ENCODE results near the gene PLXNB2. TPM values are rescaled to one million over a fixed set of nuclear protein-coding genes. Genes with fewer than 3 reads are reported as not detected.

Gene PLXNB2
- polyA plus RNA-seq, 3 donors, result 38.2 to 368 (median 70.5) TPM

GRCh38 chr22:50232481-50233151, 74.8 kb downstream of the PLXNB2 start:
- Histone ChIP-seq H4K20me1 (ENCODE audit: insufficient read depth, low read length) (peaks cover 26% of the 10 kb centered on the region), H3K27ac (ENCODE audit: low read depth in 1 of 2, low read length in 2 of 2) (no peak overlapping the region), H3K4me1 (ENCODE audit: control insufficient read depth in 1 of 2, insufficient read depth in 2 of 2, low read length in 2 of 2) (no peaks in the 10 kb centered on the region), H3K9ac (ENCODE audit: insufficient read depth, low read length, poor library complexity, severe bottlenecking) (no peak overlapping the region), H3K9me3 (replicated peaks in 1 of 2; ENCODE audit: control insufficient read depth in 1 of 2, insufficient read depth in 1 of 2, low read length in 2 of 2) (no peaks in the 10 kb centered on the region), H3K36me3 (replicated peaks in 1 of 2; ENCODE audit: control insufficient read depth in 1 of 2, insufficient read depth in 2 of 2, low read length in 2 of 2) (peaks cover 45 to 58% of the 10 kb centered on the region in 2 donors), H3K27me3 (ENCODE audit: control insufficient read depth in 2 of 2, insufficient read depth in 2 of 2, low read length in 2 of 2) (no peaks in the 10 kb centered on the region), H2AFZ (ENCODE audit: insufficient read depth, low read depth, low read length, poor library complexity, severe bottlenecking) (no peak overlapping the region), H3K4me3 (replicated peaks in 1 of 3; ENCODE audit: low read depth in 2 of 3, low read length in 3 of 3) (no peak overlapping the region), H3K79me2 (ENCODE audit: insufficient read depth, low read length) (peaks cover 25% of the 10 kb centered on the region), H3K4me2 (replicated peaks; ENCODE audit: extremely low read depth, low read length, poor library complexity, severe bottlenecking) (no peak overlapping the region)
- WGBS (ENCODE audit: insufficient coverage), result 98% methylated on average over 17 of the region's 20 CpGs
- intact Hi-C loops (cut with micrococcal nuclease), result no loop called here
- H3K27me3 Mint-ChIP-seq (ENCODE audit: low read depth in 3 of 3), result peaks cover 0 to 2% (median 0%) of the 10 kb centered on the region in 3 donors
- H3K27ac Mint-ChIP-seq, result no peak overlapping the region
- peaks cover 0 to 6% (median 0%) of the 10 kb centered on the region in 7 donors for H3K9me3 Mint-ChIP-seq
- DNase-seq, result no peak
- H3K36me3 Mint-ChIP-seq, result peaks cover 50 to 92% of the 10 kb centered on the region in 2 donors
- no peak overlapping the region for H3K4me3 Mint-ChIP-seq
- no peak for TF ChIP-seq CTCF (IDR thresholded peaks at IDR 0.05)
- H3K4me1 Mint-ChIP-seq, result no peaks in the 10 kb centered on the region

DNA sequence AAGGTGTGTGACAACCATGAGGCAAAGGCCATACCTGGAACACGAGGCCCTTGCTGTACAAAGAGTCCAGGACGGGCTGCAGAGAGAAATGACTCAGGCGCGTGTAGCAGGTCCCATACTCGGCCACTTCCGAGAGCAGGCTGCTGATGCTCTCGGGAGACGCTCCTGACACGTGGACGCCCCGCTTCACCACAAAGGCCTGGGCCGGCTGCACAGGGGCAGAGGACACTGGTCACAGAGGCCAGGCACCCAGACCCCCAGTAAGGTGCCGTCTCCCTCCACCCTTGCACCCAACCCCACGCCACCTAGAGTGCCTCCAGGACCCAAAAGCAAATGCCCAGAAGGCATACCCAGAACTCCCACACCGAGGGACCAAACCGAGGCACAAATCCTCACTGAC, 78.1 kb downstream of the PLXNB2 start:
- peaks cover 54 to 74% of the 10 kb centered on the region in 2 donors for H3K36me3 ChIP-seq (replicated peaks in 1 of 2; ENCODE audit: control insufficient read depth in 1 of 2, insufficient read depth in 2 of 2, low read length in 2 of 2)

More for the DNA sequence above, 78.1 kb downstream of the PLXNB2 start:
- H3K36me3 Mint-ChIP-seq, result peaks cover 53 to 88% of the 10 kb centered on the region in 2 donors
- no peak overlapping the region for H3K9ac ChIP-seq (ENCODE audit: insufficient read depth, low read length, poor library complexity, severe bottlenecking)
- TF ChIP-seq CTCF (IDR thresholded peaks at IDR 0.05), result no peak
- H3K27me3 ChIP-seq (ENCODE audit: control insufficient read depth in 2 of 2, insufficient read depth in 2 of 2, low read length in 2 of 2), result no peaks in the 10 kb centered on the region
- H3K4me3 Mint-ChIP-seq, result no peak overlapping the region
- H4K20me1 ChIP-seq (ENCODE audit: insufficient read depth, low read length), result peaks cover 11% of the 10 kb centered on the region
- peak overlapping the region in 1 of 7 donors; percentile 15 for H3K27ac Mint-ChIP-seq
- no peak overlapping the region for H3K4me2 ChIP-seq (replicated peaks; ENCODE audit: extremely low read depth, low read length, poor library complexity, severe bottlenecking)
- no peak overlapping the region for H3K27ac ChIP-seq (ENCODE audit: low read depth in 1 of 2, low read length in 2 of 2)
- H2AFZ ChIP-seq (ENCODE audit: insufficient read depth, low read depth, low read length, poor library complexity, severe bottlenecking), result no peak overlapping the region
- peaks cover 0 to 1% (median 0%) of the 10 kb centered on the region in 7 donors for H3K9me3 Mint-ChIP-seq
- H3K4me3 ChIP-seq (replicated peaks in 1 of 3; ENCODE audit: low read depth in 2 of 3, low read length in 3 of 3), result no peak overlapping the region
- DNase-seq, result no peak
- peaks cover 0 to 2% (median 0%) of the 10 kb centered on the region in 3 donors for H3K27me3 Mint-ChIP-seq (ENCODE audit: low read depth in 3 of 3)
- H3K79me2 ChIP-seq (ENCODE audit: insufficient read depth, low read length), result no peaks in the 10 kb centered on the region
- no peaks in the 10 kb centered on the region for H3K4me1 ChIP-seq (ENCODE audit: control insufficient read depth in 1 of 2, insufficient read depth in 2 of 2, low read length in 2 of 2)
- 99% methylated on average over 12 of the region's 16 CpGs for WGBS (ENCODE audit: insufficient coverage)
- H3K9me3 ChIP-seq (replicated peaks in 1 of 2; ENCODE audit: control insufficient read depth in 1 of 2, insufficient read depth in 1 of 2, low read length in 2 of 2), result no peaks in the 10 kb centered on the region
- intact Hi-C loops (cut with micrococcal nuclease), result no loop called here
- no peaks in the 10 kb centered on the region for H3K4me1 Mint-ChIP-seq
